OCI-LY3 (cell line): ENCODE data around the gene GCK.

Experiments used
- H2AFZ ChIP-seq: fragments of 200-600, 300-600 bp; shearing (Covaris generic); 2 replicates; pipeline ENCODE4 v1.6.0; 2014; ENCODE audit warnings: antibody characterized with exemption, low read depth, low read length
- H3K27ac ChIP-seq: fragments of 200-600, 300-600 bp; sonication (generic); 2 replicates; pipeline ENCODE4 v1.5.1; 2014; ENCODE audit warnings: mild to moderate bottlenecking, low read length, moderate library complexity, mixed read lengths
- H3K27me3 ChIP-seq: fragments of 200-600, 300-600 bp; sonication (generic); 2 replicates; pipeline ENCODE4 v1.6.1; 2014; ENCODE audit warnings: low read depth, low read length, mixed read lengths
- H3K36me3 ChIP-seq: fragments of 200-600, 300-600 bp; sonication (generic); replicated peaks from 2 replicates; pipeline ENCODE3; 2014; ENCODE audit warnings: low read depth, low read length, mixed read lengths
- H3K4me1 ChIP-seq: fragments of 300-600, 200-600 bp; sonication (generic); 2 replicates; pipeline ENCODE4 v1.6.1; 2014; ENCODE audit warnings: low read length, mixed read lengths
- H3K4me2 ChIP-seq: fragments of 200-600, 300-600 bp; sonication (generic); 2 replicates; pipeline ENCODE4 v1.6.1; 2014; ENCODE audit warnings: low read length, mixed read lengths
- H3K4me3 ChIP-seq: fragments of 300-600, 200-600 bp; sonication (generic); 2 replicates; pipeline ENCODE4 v1.5.1; 2014; ENCODE audit warnings: antibody characterized with exemption, mild to moderate bottlenecking, low read length, moderate library complexity
- H3K79me2 ChIP-seq: fragments of 300-600, 200-600 bp; shearing (Covaris generic); 2 replicates; pipeline ENCODE4 v1.6.1; 2014; ENCODE audit warnings: mild to moderate bottlenecking, low read length, mixed read lengths
- H3K9ac ChIP-seq: fragments of 300-600, 200-600 bp; shearing (Covaris generic); 2 replicates; pipeline ENCODE4 v1.6.0; 2014; ENCODE audit warnings: mild to moderate bottlenecking, low read length, moderate library complexity
- H3K9me3 ChIP-seq: fragments of 200-600, 300-600 bp; shearing (Covaris generic); 2 replicates; pipeline ENCODE4 v1.6.1; 2014; ENCODE audit warnings: low read length, mixed read lengths; ENCODE audit not compliant: insufficient read depth
- H4K20me1 ChIP-seq: fragments of 200-600, 300-600 bp; sonication (generic); 2 replicates; pipeline ENCODE4 v1.6.1; 2016; ENCODE audit warnings: low read length, mixed read lengths; ENCODE audit not compliant: insufficient read depth
- CTCF ChIP-seq: fragments of 200-600, 300-600 bp; sonication (generic); IDR thresholded peaks from 2 replicates; pipeline ENCODE4 v1.5.1; 2014; ENCODE audit warnings: antibody characterized with exemption, low read length, low read depth
- EZH2phosphoT487 ChIP-seq: fragments of 200-600 bp; shearing (Covaris generic); IDR thresholded peaks from 2 replicates; pipeline ENCODE4 v1.6.1; 2018; ENCODE audit warnings: antibody characterized with exemption, mixed run types, low read depth

GCK gene

DNA sequence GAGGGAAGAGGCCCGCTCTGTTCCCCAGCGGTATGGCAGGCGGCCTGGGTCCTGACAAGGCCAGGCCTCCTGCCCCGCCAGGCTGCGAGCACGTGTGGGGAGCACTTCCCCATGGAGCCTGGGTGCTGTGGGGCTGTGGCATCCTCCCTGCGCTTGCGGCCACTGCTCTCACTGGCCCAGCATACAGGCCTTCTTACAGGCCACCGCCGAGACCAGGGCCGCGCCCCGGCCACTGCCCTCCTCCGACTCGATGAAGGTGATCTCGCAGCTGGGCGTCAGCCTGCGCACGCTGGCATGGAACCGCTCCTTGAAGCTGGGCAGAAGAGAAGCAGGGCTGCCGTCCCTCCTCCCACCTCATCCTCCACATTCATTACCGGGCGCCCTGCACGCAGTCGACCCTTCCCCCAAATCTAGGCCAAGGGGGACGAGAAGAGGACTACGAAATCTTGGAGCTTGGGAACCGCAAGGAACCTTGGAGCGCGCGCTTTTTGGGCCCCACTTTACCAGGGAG, 44.2 kb downstream of the GCK start:
- Histone ChIP-seq H3K4me3 (no peak overlapping the region), H3K27ac (no peak overlapping the region), H3K9me3 (no peaks in the 10 kb centered on the region), H3K4me2 (no peak overlapping the region), H3K27me3 (no peaks in the 10 kb centered on the region), H3K9ac (no peak overlapping the region), H2AFZ (no peak overlapping the region), H3K79me2 (no peaks in the 10 kb centered on the region), H3K36me3 (no peaks in the 10 kb centered on the region), H3K4me1 (peaks cover 15% of the 10 kb centered on the region), H4K20me1 (no peaks in the 10 kb centered on the region)
- TF ChIP-seq CTCF (no peak), EZH2phosphoT487 (no peak)

DNA sequence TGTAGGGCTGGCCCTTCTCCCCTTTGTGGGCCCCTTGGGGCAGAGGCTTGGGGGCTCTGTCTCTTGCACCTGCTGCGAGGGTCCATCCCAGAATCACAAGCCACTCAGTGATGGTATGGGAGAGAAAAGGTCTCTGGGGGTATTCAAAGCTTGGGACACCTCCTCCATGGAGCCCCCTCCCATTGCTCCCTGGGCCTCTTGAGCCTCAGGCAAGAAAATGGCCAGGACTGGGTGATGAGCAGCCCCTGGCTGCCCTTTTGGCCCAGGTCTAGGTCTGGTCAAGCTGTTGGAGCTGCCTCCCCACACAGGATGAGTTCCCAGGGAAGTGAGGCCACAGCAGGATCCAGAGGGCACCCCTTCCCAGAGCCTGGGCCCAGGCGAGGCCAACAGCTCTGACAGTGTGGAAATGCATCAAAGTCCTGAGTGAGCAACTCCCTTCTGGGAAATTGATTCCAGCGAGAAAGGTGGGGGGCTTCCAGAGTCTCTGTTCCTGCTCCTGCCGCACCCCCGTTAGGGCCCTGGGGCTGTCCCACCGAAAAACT, 44.7 kb downstream of the GCK start:
- H3K27me3 ChIP-seq, result no peaks in the 10 kb centered on the region
- no peak overlapping the region for H2AFZ ChIP-seq
- H3K4me2 ChIP-seq, result no peak overlapping the region
- peaks cover 10% of the 10 kb centered on the region for H3K4me1 ChIP-seq
- TF ChIP-seq CTCF, result no peak
- TF ChIP-seq EZH2phosphoT487, result no peak
- no peak overlapping the region for H3K27ac ChIP-seq
- H3K9me3 ChIP-seq, result no peaks in the 10 kb centered on the region
- H3K79me2 ChIP-seq, result no peaks in the 10 kb centered on the region
- no peaks in the 10 kb centered on the region for H3K36me3 ChIP-seq
- H4K20me1 ChIP-seq, result no peaks in the 10 kb centered on the region
- H3K9ac ChIP-seq, result no peak overlapping the region
- H3K4me3 ChIP-seq, result no peak overlapping the region

- no peak overlapping the region for H3K4me3 ChIP-seq
- H3K9me3 ChIP-seq, result no peaks in the 10 kb centered on the region
- no peaks in the 10 kb centered on the region for H3K27me3 ChIP-seq
- no peaks in the 10 kb centered on the region for H4K20me1 ChIP-seq
- no peak overlapping the region for H3K9ac ChIP-seq
- no peaks in the 10 kb centered on the region for H3K36me3 ChIP-seq
- peaks cover 2% of the 10 kb centered on the region for H3K4me1 ChIP-seq
- TF ChIP-seq CTCF (no peak), EZH2phosphoT487 (no peak)
- H3K4me2 ChIP-seq, result no peak overlapping the region
- H2AFZ ChIP-seq, result no peak overlapping the region
- H3K79me2 ChIP-seq, result no peaks in the 10 kb centered on the region
- no peak overlapping the region for H3K27ac ChIP-seq
These were observed 45.5 kb downstream of the GCK start for GRCh38 chr7:44143646-44144250.

GRCh38 chr7:44142028-44142427, 47.2 kb downstream of the GCK start:
- H3K9me3 ChIP-seq, result no peaks in the 10 kb centered on the region

More at GRCh38 chr7:44142028-44142427, 47.2 kb downstream of the GCK start:
- H2AFZ ChIP-seq, result no peak overlapping the region
- no peaks in the 10 kb centered on the region for H3K27me3 ChIP-seq
- H3K4me1 ChIP-seq, result no peaks in the 10 kb centered on the region
- H3K4me3 ChIP-seq, result no peak overlapping the region
- no peak overlapping the region for H3K4me2 ChIP-seq
- H3K79me2 ChIP-seq, result no peaks in the 10 kb centered on the region
- H4K20me1 ChIP-seq, result no peaks in the 10 kb centered on the region
- H3K27ac ChIP-seq, result no peak overlapping the region
- TF ChIP-seq EZH2phosphoT487, result no peak
- no peak for TF ChIP-seq CTCF
- no peaks in the 10 kb centered on the region for H3K36me3 ChIP-seq
- no peak overlapping the region for H3K9ac ChIP-seq
